WERI-Rb-1 (cell line): ENCODE results near the gene MMAA.
"Not testable (repeated sequence)": the region's sequence is repeated elsewhere in the genome, so short reads cannot be mapped to it uniquely, and the experiment has no call there.

Experiments
- DNase-seq: peaks from one replicate; pipeline ENCODE4 v3.0.0-alpha.2; 2020
- H3K27ac ChIP-seq: fragments of 250-450 bp; sonication (Bioruptor Pico); 2 replicates; pipeline ENCODE4 v1.5.1; 2020; ENCODE audit warnings: mild to moderate bottlenecking, moderate library complexity
- H3K27me3 ChIP-seq: fragments of 250-450 bp; sonication (Bioruptor Pico); 2 replicates; pipeline ENCODE4 v1.5.1; 2021; ENCODE audit warnings: mild to moderate bottlenecking, low read depth, moderate library complexity; ENCODE audit not compliant: insufficient read depth, severe bottlenecking
- H3K36me3 ChIP-seq: fragments of 250-450 bp; sonication (Bioruptor Pico); 2 replicates; pipeline ENCODE4 v1.5.1; 2020; ENCODE audit warnings: mild to moderate bottlenecking, moderate library complexity
- H3K4me3 ChIP-seq: 2 replicates; pipeline ENCODE4 v1.5.1; 2011; ENCODE audit warnings: low read depth, mild to moderate bottlenecking, control low read depth, low read length
- H3K9me3 ChIP-seq: fragments of 250-450 bp; sonication (Bioruptor Pico); 2 replicates; pipeline ENCODE4 v1.5.1; 2021; ENCODE audit warnings: mild to moderate bottlenecking, moderate library complexity; ENCODE audit not compliant: severe bottlenecking
- CTCF ChIP-seq: IDR thresholded peaks from 2 replicates; pipeline ENCODE4 v1.5.1; 2011; ENCODE audit warnings: low read depth, mild to moderate bottlenecking, control low read depth, inconsistent platforms, low read length

The MMAA gene

GRCh38 chr4:145618932-145619638 lies at the start of gene MMAA:
Gene MMAA, plus strand, starts transcription at chr4:145619385. Its CDS starts 19,755 bp downstream, at chr4:145639140.
- H3K27ac ChIP-seq = peak within 1 kb of the TSS; percentile 74
- TF ChIP-seq CTCF = peak; percentile 64
- H3K36me3 ChIP-seq = no peaks in the 10 kb centered on the region
- peak within 1 kb of the TSS; percentile 75 for H3K4me3 ChIP-seq
- no peaks in the 10 kb centered on the region for H3K9me3 ChIP-seq
- H3K27me3 ChIP-seq = no peaks in the 10 kb centered on the region
- DNase-seq = peak; percentile 99

GRCh38 chr4:145574546-145574945 lies 44.6 kb upstream of the MMAA start:
- H3K9me3 ChIP-seq, DNase-seq, H3K36me3 ChIP-seq, H3K4me3 ChIP-seq, H3K27me3 ChIP-seq, H3K27ac ChIP-seq: not testable (repeated sequence)

GRCh38 chr4:145580906-145581305 lies 38.3 kb upstream of the MMAA start:
- Histone ChIP-seq H3K4me3 (no peak overlapping the region), H3K27me3 (no peaks in the 10 kb centered on the region), H3K36me3 (no peaks in the 10 kb centered on the region), H3K27ac (no peak overlapping the region), H3K9me3 (no peaks in the 10 kb centered on the region)
- no peak for DNase-seq
- TF ChIP-seq CTCF = no peak

- DNase-seq = no peak
- Histone ChIP-seq H3K27me3 (no peaks in the 10 kb centered on the region), H3K9me3 (no peaks in the 10 kb centered on the region), H3K36me3 (no peaks in the 10 kb centered on the region), H3K27ac (no peak overlapping the region), H3K4me3 (no peak overlapping the region)
- TF ChIP-seq CTCF = no peak
These were observed 35.8 kb upstream of the MMAA start for GRCh38 chr4:145583191-145584055.

- Histone ChIP-seq H3K9me3 (peaks cover 11% of the 10 kb centered on the region), H3K4me3 (no peak overlapping the region), H3K27me3 (no peaks in the 10 kb centered on the region), H3K36me3 (no peaks in the 10 kb centered on the region), H3K27ac (no peak overlapping the region)
- TF ChIP-seq CTCF = no peak
- no peak for DNase-seq
These were observed 32.0 kb upstream of the MMAA start for GRCh38 chr4:145587088-145587754.

- H3K9me3 ChIP-seq = peaks cover 11% of the 10 kb centered on the region
- H3K36me3 ChIP-seq, H3K4me3 ChIP-seq, H3K27ac ChIP-seq, H3K27me3 ChIP-seq, DNase-seq: not testable (repeated sequence)
These were observed 29.8 kb upstream of the MMAA start for GRCh38 chr4:145589381-145589780.
